K562 (cell line): ENCODE results near the gene MYO1D. TPM values are rescaled to one million over a fixed set of nuclear protein-coding genes. Genes with fewer than 3 reads are reported as not detected.
A peak's percentile ranks its signal among the peaks of the same experiment; 100 is the strongest.

Experiments
- ATAC-seq: fragments of 200-7000 bp; cut with Tn5 transposase; 3 replicates; pipeline ENCODE4 v1.9.1; 2020; ENCODE audit warnings: moderate library complexity
- BruUV-seq: library from RNA; stranded (reverse); fragments of 400-500 nt; replicated peaks from 2 replicates; lab custom pipeline; 2021; lab: Mats Ljungman, UMichigan
- CTCF ChIA-PET: fragments of 300-600 bp; formaldehyde crosslinking; extraction: SDS; loops from one replicate; lab custom pipeline; 2021; ENCODE audit warnings: low intra/inter-chr PET ratio; lab: Yijun Ruan, JAX
- POLR2A ChIA-PET: fragments of 300-600, 350-650 bp; sonication (Branson Sonifier 250); formaldehyde crosslinking; extraction: SDS; loops from one replicate; lab custom pipeline; 2021; ENCODE audit warnings: antibody characterized with exemption, inconsistent platforms; lab: Yijun Ruan, JAX
- DNase-seq, 4 experiments: peaks; one replicate each; pipeline versions ENCODE4 v3.0.0 to v3.0.0-alpha.2; 2011 to 2018; ENCODE audit warnings: low spot score in 3 of 4, mixed read lengths in 3 of 4; ENCODE audit errors: extremely low read depth in 1 of 4
- FAIRE-seq: peaks from 2 replicates; lab custom pipeline; 2011; peaks lifted over from hg19 to GRCh38; lab: Jason Lieb, UNC
- H2AFZ ChIP-seq: 2 replicates; pipeline ENCODE4 v1.6.0; 2011; ENCODE audit warnings: low read depth, low read length, control low read depth, inconsistent platforms
- H3K27ac ChIP-seq: fragments of 200-600 bp; 3 replicates; pipeline ENCODE4 v1.8.0; 2011; ENCODE audit warnings: low read depth, mild to moderate bottlenecking, control low read depth, inconsistent platforms, low read length, moderate library complexity, mixed read lengths; ENCODE audit errors: extremely low read depth
- H3K27me3 ChIP-seq, 2 experiments: fragments of 300-600 bp in 1 of 2; 2 replicates in 1 of 2; 3 replicates in 1 of 2; pipeline versions ENCODE4 v1.6.0 to v1.8.0; 2011; ENCODE audit warnings: inconsistent platforms in 2 of 2, low read length in 2 of 2, mild to moderate bottlenecking in 1 of 2, mixed read lengths in 1 of 2, moderate library complexity in 1 of 2; ENCODE audit not compliant: control insufficient read depth in 2 of 2, insufficient read depth in 2 of 2
- H3K36me3 ChIP-seq: fragments of 300-600 bp; 3 replicates; pipeline ENCODE4 v1.8.0; 2011; ENCODE audit warnings: mild to moderate bottlenecking, low read length, inconsistent platforms; ENCODE audit not compliant: control insufficient read depth, insufficient read depth
- H3K4me1 ChIP-seq, 2 experiments: fragments of 200-600 bp in 1 of 2; replicated peaks in 1 of 2; 2 replicates in 1 of 2; 3 replicates in 1 of 2; pipeline versions ENCODE4 v1.5.1 to v1.8.0; 2011; ENCODE audit warnings: inconsistent platforms in 2 of 2, low read length in 2 of 2, mild to moderate bottlenecking in 1 of 2, mixed read lengths in 1 of 2, moderate library complexity in 1 of 2; ENCODE audit not compliant: control insufficient read depth in 2 of 2, insufficient read depth in 2 of 2
- H3K4me2 ChIP-seq: 2 replicates; pipeline ENCODE4 v1.6.1; 2011; ENCODE audit warnings: low read length, control low read depth, inconsistent platforms, mixed read lengths; ENCODE audit not compliant: insufficient read depth
- H3K4me3 ChIP-seq: fragments of 200-600 bp; sonication (generic), shearing (Covaris generic); 2 replicates; pipeline ENCODE4 v1.5.1; 2016; ENCODE audit warnings: control low read depth, inconsistent platforms
- H3K79me2 ChIP-seq: fragments of 200-600 bp; 3 replicates; pipeline ENCODE4 v1.8.0; 2011; ENCODE audit warnings: low read length, inconsistent platforms; ENCODE audit not compliant: control insufficient read depth, insufficient read depth
- H3K9ac ChIP-seq, 2 experiments: 2 replicates each; pipeline versions ENCODE4 v1.6.0 to v1.6.1; 2011; ENCODE audit warnings: low read depth in 2 of 2, low read length in 2 of 2, control low read depth in 1 of 2, inconsistent platforms in 1 of 2, mild to moderate bottlenecking in 1 of 2, mixed read lengths in 1 of 2; ENCODE audit not compliant: insufficient read depth in 1 of 2
- H3K9me1 ChIP-seq: one replicate; pipeline ENCODE4 v1.6.0; 2011; ENCODE audit warnings: inconsistent platforms, mild to moderate bottlenecking, low read length, moderate library complexity; ENCODE audit not compliant: control insufficient read depth, insufficient read depth
- H3K9me3 ChIP-seq: replicated peaks from 2 replicates; pipeline ENCODE4 v1.5.1; 2011; ENCODE audit warnings: low read depth, low read length, inconsistent platforms; ENCODE audit not compliant: control insufficient read depth, insufficient read depth
- H4K20me1 ChIP-seq: replicated peaks from 2 replicates; pipeline ENCODE4 v1.6.1; 2011; ENCODE audit warnings: low read length, inconsistent platforms, mixed read lengths; ENCODE audit not compliant: control insufficient read depth, insufficient read depth
- HNRNPL ChIP-seq: fragments of 200-400 bp; formaldehyde crosslinking; IDR thresholded peaks from 2 replicates; pipeline ENCODE4 v1.6.1; 2017; ENCODE audit warnings: low read depth, mild to moderate bottlenecking, low read length
- NFIC ChIP-seq: fragments of 450-650 bp; IDR thresholded peaks from 2 replicates; pipeline ENCODE4 v1.6.1; 2017; ENCODE audit warnings: mild to moderate bottlenecking, inconsistent platforms
- RAD21 ChIP-seq, 2 experiments: fragments of 250-450 bp in 1 of 2; fragments of 450-650 bp in 1 of 2; sonication (Bioruptor Pico) in 1 of 2; formaldehyde crosslinking in 1 of 2; IDR thresholded peaks in 1 of 2; conservative IDR thresholded peaks in 1 of 2; 2 replicates each; pipeline versions ENCODE4 v1.4.0 to v1.8.0; 2020 to 2022; ENCODE audit warnings: mild to moderate bottlenecking in 2 of 2, moderate library complexity in 1 of 2
- RFX5 ChIP-seq: IDR thresholded peaks from 2 replicates; pipeline ENCODE4 v1.6.1; 2011; ENCODE audit warnings: low read depth, mild to moderate bottlenecking, improper control_type of control experiment, low read length
- SPI1 ChIP-seq: IDR thresholded peaks from 2 replicates; pipeline ENCODE4 v1.6.1; 2011; ENCODE audit warnings: low read depth, low read length, control low read depth, borderline replicate concordance
- WGBS: fragments of 100-300 bp; shearing (Covaris generic); methylation state at CpG from one replicate; pipeline ENCODE4 v1.1.6; 2016; ENCODE audit warnings: low coverage, mixed read lengths; ENCODE audit not compliant: insufficient coverage; ENCODE audit errors: missing lambda C conversion rate; 5-methylcytosine and 5-hydroxymethylcytosine counted together
- in situ Hi-C: fragments of 300-500 bp; cut with MboI; formaldehyde crosslinking; loops from 4 replicates; pipeline ENCODE4 v1.15.0; 2018; ENCODE audit warnings: inconsistent platforms, mixed read lengths
- intact Hi-C: fragments of 100-400 bp; cut with micrococcal nuclease; formaldehyde crosslinking; loops from 2 replicates; pipeline ENCODE4 v1.14.2; 2022
- polyA plus RNA-seq, 8 experiments: library from polyadenylated mRNA; depleted of rRNA in 4 of 8; stranded (reverse) in 5 of 8; unstranded in 3 of 8; fragments of >200 nt; fragmentation: Nextera tagmentation in 2 of 8; fragmentation: Illumina TruSeq in 1 of 8; extraction: Ambion mirVana in 2 of 8; extraction: Trizol in 1 of 8; gene quantifications; 2 replicates each; pipeline versions ENCODE4 v1.2.1 to v1.2.3, GENCODE V29; 2011 to 2014; ENCODE audit warnings: inconsistent platforms in 1 of 8, missing spikeins in 1 of 8
- total RNA-seq, 7 experiments: library from RNA; depleted of rRNA in 6 of 7; stranded (reverse); fragments of >200 nt in 6 of 7; fragmentation: Illumina TruSeq in 2 of 7; extraction: Trizol in 2 of 7; gene quantifications; 2 replicates each; pipeline versions ENCODE4 v1.2.1 to v1.2.3, GENCODE V29; 2011 to 2021; ENCODE audit warnings: low replicate concordance in 1 of 7
- TF ChIP-seq, protein P1 (sequence below): fragments of 450-650 bp; IDR thresholded peaks from 2 replicates; pipeline ENCODE4 v1.6.1; 2016; ENCODE audit warnings: mild to moderate bottlenecking
- TF ChIP-seq, protein P2 (sequence below): sonication (generic); formaldehyde crosslinking; IDR thresholded peaks from 2 replicates; pipeline ENCODE4 v1.8.1; 2023; ENCODE audit warnings: mild to moderate bottlenecking, missing genetic modification reagents
- TF ChIP-seq, protein P3 (sequence below), 2 experiments: fragments of 450-650 bp in 1 of 2; sonication (generic) in 1 of 2; formaldehyde crosslinking in 1 of 2; IDR thresholded peaks in 1 of 2; conservative IDR thresholded peaks in 1 of 2; 2 replicates each; pipeline versions ENCODE4 v1.6.1 to v1.8.1; 2016 to 2023; ENCODE audit warnings: mild to moderate bottlenecking in 2 of 2, moderate library complexity in 2 of 2, inconsistent platforms in 1 of 2, missing genetic modification reagents in 1 of 2

Gene MYO1D
- total and polyA plus RNA-seq, 9 of the 15 experiments (the other 6 are each of a cell fraction or from before 2014, with no cell fraction given) = 2.1 to 71.2 (median 45.4) TPM

DNA sequence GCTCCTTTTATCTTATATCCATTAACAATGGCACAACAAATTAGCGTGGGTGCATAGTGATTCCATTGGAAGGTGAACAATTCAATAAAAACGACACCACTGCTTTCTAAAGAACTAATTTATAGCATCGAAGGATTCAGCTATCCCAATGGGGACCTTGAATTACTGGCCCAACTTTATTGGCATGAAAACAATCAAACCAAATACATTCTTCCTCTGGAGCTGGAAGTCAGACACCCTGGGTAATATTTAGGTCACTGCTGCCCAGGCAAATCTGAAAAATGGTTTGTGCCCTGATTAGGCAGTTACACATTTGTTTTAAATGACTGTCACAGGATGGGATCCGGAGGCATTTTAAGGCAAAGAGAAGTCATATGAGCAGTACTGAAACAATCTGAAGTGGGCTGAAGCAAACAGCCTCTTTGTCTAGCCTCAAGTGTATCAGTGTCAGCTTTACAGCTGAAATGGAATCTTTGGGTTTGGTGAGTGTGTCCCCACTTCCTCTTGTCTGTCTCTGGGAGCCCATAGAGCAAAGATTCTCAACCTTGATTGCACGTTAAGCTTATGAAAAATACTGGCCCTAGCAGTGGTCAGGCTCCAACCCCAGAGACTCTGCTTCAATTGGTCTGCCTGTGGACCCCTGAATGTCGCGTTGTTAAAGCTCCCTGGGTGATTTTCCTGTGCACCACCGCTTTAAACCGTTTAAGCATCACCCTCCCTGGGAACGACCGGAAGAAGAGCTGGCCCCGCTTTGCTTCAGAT, 359.8 kb downstream of the MYO1D start:
- H3K9ac ChIP-seq = no peak overlapping the region
- no peaks in the 10 kb centered on the region for H4K20me1 ChIP-seq
- WGBS = 53% methylated on average over 12 of the region's 12 CpGs
- H3K4me3 ChIP-seq = no peak overlapping the region
- ChIA-PET CTCF (no interaction called here), POLR2A (no interaction called here)
- no peaks in the 10 kb centered on the region for H3K36me3 ChIP-seq
- no peak for DNase-seq
- TF ChIP-seq SPI1 (peak; percentile 57; the same call in 1 of the 2 replicates), RFX5 (no peak), RAD21 (CRISPR knock-in tag; conservative IDR thresholded peaks at IDR 0.05 in 1 of 2, IDR thresholded peaks at IDR 0.05 in 1 of 2) (no peak)
- no peak overlapping the region for H3K4me2 ChIP-seq
- peaks cover 0 to 4% of the 10 kb centered on the region in 2 experiments; a peak in 1 of 5 replicates for H3K4me1 ChIP-seq
- in situ Hi-C loops (no loop called here), intact Hi-C loops (no loop called here)
- H3K9me1 ChIP-seq = no peaks in the 10 kb centered on the region
- H3K27ac ChIP-seq = no peak overlapping the region
- no peaks in the 10 kb centered on the region for H3K79me2 ChIP-seq
- no peaks in the 10 kb centered on the region for H3K27me3 ChIP-seq
- H2AFZ ChIP-seq = no peak overlapping the region
- BruUV-seq = no TSS peak
- ATAC-seq = no peak
- no peak for FAIRE-seq
- no peaks in the 10 kb centered on the region for H3K9me3 ChIP-seq

DNA sequence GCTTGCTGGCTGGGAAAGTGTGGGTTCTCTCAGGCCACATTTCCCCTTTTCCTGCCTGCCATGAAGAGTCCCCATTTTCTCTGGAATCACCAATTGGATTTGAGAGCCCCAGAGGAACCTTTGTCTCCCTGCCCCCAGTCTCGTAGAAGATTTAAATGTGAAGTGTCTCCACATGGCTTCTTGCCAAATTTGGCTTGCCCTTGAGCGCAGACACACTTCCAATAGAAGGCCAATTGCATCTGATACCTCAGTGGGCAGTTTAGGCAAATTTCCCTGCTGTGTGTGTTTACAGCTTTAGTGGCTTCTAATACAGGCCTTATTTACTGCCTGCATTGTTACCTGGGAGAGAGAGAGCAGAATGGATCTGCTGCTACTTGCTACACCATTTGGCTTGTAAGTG, 360.5 kb downstream of the MYO1D start:
- ChIA-PET CTCF (no interaction called here), POLR2A (no interaction called here)
- Histone ChIP-seq H2AFZ (no peak overlapping the region), H3K4me1 (peaks cover 0 to 4% of the 10 kb centered on the region in 2 experiments; a peak in 1 of 5 replicates), H4K20me1 (no peaks in the 10 kb centered on the region), H3K27me3 (no peaks in the 10 kb centered on the region), H3K4me2 (no peak overlapping the region), H3K9me3 (no peaks in the 10 kb centered on the region), H3K79me2 (no peaks in the 10 kb centered on the region), H3K36me3 (no peaks in the 10 kb centered on the region), H3K9ac (no peak overlapping the region), H3K4me3 (no peak overlapping the region), H3K27ac (no peak overlapping the region), H3K9me1 (no peaks in the 10 kb centered on the region)
- ATAC-seq (no peak), FAIRE-seq (no peak), DNase-seq (no peak)
- intact Hi-C loops (no loop called here), in situ Hi-C loops (no loop called here)
- 17% methylated on average over 2 of the region's 2 CpGs for whole genome bisulfite sequencing
- no TSS peak for BruUV-seq
- TF ChIP-seq, protein P1, sequence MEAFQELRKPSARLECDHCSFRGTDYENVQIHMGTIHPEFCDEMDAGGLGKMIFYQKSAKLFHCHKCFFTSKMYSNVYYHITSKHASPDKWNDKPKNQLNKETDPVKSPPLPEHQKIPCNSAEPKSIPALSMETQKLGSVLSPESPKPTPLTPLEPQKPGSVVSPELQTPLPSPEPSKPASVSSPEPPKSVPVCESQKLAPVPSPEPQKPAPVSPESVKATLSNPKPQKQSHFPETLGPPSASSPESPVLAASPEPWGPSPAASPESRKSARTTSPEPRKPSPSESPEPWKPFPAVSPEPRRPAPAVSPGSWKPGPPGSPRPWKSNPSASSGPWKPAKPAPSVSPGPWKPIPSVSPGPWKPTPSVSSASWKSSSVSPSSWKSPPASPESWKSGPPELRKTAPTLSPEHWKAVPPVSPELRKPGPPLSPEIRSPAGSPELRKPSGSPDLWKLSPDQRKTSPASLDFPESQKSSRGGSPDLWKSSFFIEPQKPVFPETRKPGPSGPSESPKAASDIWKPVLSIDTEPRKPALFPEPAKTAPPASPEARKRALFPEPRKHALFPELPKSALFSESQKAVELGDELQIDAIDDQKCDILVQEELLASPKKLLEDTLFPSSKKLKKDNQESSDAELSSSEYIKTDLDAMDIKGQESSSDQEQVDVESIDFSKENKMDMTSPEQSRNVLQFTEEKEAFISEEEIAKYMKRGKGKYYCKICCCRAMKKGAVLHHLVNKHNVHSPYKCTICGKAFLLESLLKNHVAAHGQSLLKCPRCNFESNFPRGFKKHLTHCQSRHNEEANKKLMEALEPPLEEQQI = no peak
- peak; percentile 74 for TF ChIP-seq NFIC
- TF ChIP-seq, protein P2, sequence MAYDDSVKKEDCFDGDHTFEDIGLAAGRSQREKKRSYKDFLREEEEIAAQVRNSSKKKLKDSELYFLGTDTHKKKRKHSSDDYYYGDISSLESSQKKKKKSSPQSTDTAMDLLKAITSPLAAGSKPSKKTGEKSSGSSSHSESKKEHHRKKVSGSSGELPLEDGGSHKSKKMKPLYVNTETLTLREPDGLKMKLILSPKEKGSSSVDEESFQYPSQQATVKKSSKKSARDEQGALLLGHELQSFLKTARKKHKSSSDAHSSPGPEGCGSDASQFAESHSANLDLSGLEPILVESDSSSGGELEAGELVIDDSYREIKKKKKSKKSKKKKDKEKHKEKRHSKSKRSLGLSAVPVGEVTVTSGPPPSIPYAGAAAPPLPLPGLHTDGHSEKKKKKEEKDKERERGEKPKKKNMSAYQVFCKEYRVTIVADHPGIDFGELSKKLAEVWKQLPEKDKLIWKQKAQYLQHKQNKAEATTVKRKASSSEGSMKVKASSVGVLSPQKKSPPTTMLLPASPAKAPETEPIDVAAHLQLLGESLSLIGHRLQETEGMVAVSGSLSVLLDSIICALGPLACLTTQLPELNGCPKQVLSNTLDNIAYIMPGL (CRISPR knock-in tag) = no peak
- TF ChIP-seq HNRNPL = no peak
- TF ChIP-seq, protein P3, sequence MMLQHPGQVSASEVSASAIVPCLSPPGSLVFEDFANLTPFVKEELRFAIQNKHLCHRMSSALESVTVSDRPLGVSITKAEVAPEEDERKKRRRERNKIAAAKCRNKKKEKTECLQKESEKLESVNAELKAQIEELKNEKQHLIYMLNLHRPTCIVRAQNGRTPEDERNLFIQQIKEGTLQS (IDR thresholded peaks at IDR 0.05) = no peak
- TF ChIP-seq, protein P3 (CRISPR knock-in tag; conservative IDR thresholded peaks at IDR 0.05) = no peak
